HepG2 (cell line): ENCODE measurements around the gene FCER1G. TPM values are rescaled to one million over a fixed set of nuclear protein-coding genes. Genes with fewer than 3 reads are reported as not detected.
A peak's percentile ranks its signal among the peaks of the same experiment; 100 is the strongest.

Experiments
- CHD4 ChIP-seq: fragments of 200-600 bp; sonication (generic); IDR thresholded peaks from 2 replicates; pipeline ENCODE4 v1.7.0; 2017; ENCODE audit warnings: mild to moderate bottlenecking, low read length, borderline replicate concordance
- GABPA ChIP-seq, 2 experiments: IDR thresholded peaks; 2 replicates each; pipeline ENCODE4 v1.6.1; 2011 to 2016; ENCODE audit warnings: low read depth in 2 of 2, low read length in 1 of 2, missing biosample characterization in 1 of 2, missing genetic modification characterization in 1 of 2
- KLF13 ChIP-seq: sonication (generic); formaldehyde crosslinking; IDR thresholded peaks from 2 replicates; pipeline ENCODE4 v1.4.0; 2020; ENCODE audit warnings: mild to moderate bottlenecking, missing genetic modification reagents
- MIER3 ChIP-seq: IDR thresholded peaks from 2 replicates; pipeline ENCODE4 v1.6.1; 2016; ENCODE audit warnings: missing compliant biosample characterization, borderline replicate concordance
- NR2C2 ChIP-seq: sonication (generic); formaldehyde crosslinking; IDR thresholded peaks from 2 replicates; pipeline ENCODE4 v1.4.0; 2020; ENCODE audit warnings: missing genetic modification reagents, mild to moderate bottlenecking, moderate library complexity, borderline replicate concordance
- PCBP2 ChIP-seq: fragments of 200-400 bp; formaldehyde crosslinking; optimal IDR thresholded peaks from 2 replicates; pipeline ENCODE3; 2018; ENCODE audit warnings: low read length, low read depth; ENCODE audit not compliant: poor library complexity, severe bottlenecking
- SIN3A ChIP-seq: IDR thresholded peaks from 2 replicates; pipeline ENCODE4 v1.6.1; 2011; ENCODE audit warnings: low read depth, mild to moderate bottlenecking, control low read depth, low read length, borderline replicate concordance
- SP5 ChIP-seq: IDR thresholded peaks from 2 replicates; pipeline ENCODE4 v1.6.1; 2016; ENCODE audit warnings: low read depth, borderline replicate concordance
- ZFP82 ChIP-seq: sonication (generic); formaldehyde crosslinking; IDR thresholded peaks from 2 replicates; pipeline ENCODE4 v1.5.1; 2020; ENCODE audit warnings: mild to moderate bottlenecking, missing genetic modification reagents, borderline replicate concordance
- ZNF335 ChIP-seq: sonication (generic); formaldehyde crosslinking; IDR thresholded peaks from 2 replicates; pipeline ENCODE4 v1.4.0; 2020; ENCODE audit warnings: missing genetic modification reagents
- ZNF556 ChIP-seq: sonication (generic); formaldehyde crosslinking; IDR thresholded peaks from 2 replicates; pipeline ENCODE4 v1.4.0; 2020; ENCODE audit warnings: mild to moderate bottlenecking, missing genetic modification reagents, borderline replicate concordance
- ZNF629 ChIP-seq: sonication (generic); formaldehyde crosslinking; conservative IDR thresholded peaks from 2 replicates; pipeline ENCODE4 v1.5.0; 2020; ENCODE audit warnings: missing genetic modification reagents
- ZNF747 ChIP-seq: sonication (generic); formaldehyde crosslinking; IDR thresholded peaks from 2 replicates; pipeline ENCODE4 v1.8.1; 2023; ENCODE audit warnings: missing genetic modification reagents, mild to moderate bottlenecking, borderline replicate concordance
- polyA plus RNA-seq, 8 experiments: library from polyadenylated mRNA; depleted of rRNA in 3 of 8; stranded (reverse) in 7 of 8; unstranded in 1 of 8; fragments of >200 nt; fragmentation: Illumina TruSeq in 4 of 8; extraction: Trizol in 4 of 8; gene quantifications; 2 replicates each; pipeline versions ENCODE4 v1.2.1 to v1.2.3, GENCODE V29; 2011 to 2016; ENCODE audit warnings: low read depth in 4 of 8, missing spikeins in 1 of 8, mixed read lengths in 1 of 8; ENCODE audit not compliant: insufficient read depth in 1 of 8
- total RNA-seq, 5 experiments: library from RNA; depleted of rRNA; stranded (reverse); fragments of >200 nt; fragmentation: Illumina TruSeq; extraction: Trizol; gene quantifications; 2 replicates each; pipeline ENCODE4 v1.2.3, GENCODE V29; 2016; ENCODE audit warnings: low read depth in 1 of 5
- TF ChIP-seq, protein P1 (sequence below): sonication (generic); formaldehyde crosslinking; IDR thresholded peaks from 2 replicates; pipeline ENCODE4 v1.5.0; 2020; ENCODE audit warnings: mild to moderate bottlenecking, missing genetic modification reagents, moderate library complexity
- TF ChIP-seq, protein P2 (sequence below): sonication (generic); formaldehyde crosslinking; conservative IDR thresholded peaks from 2 replicates; pipeline ENCODE4 v1.8.1; 2023; ENCODE audit warnings: missing genetic modification reagents
- TF ChIP-seq, protein P3 (sequence below): sonication (generic); formaldehyde crosslinking; IDR thresholded peaks from 2 replicates; pipeline ENCODE4 v1.5.1; 2020; ENCODE audit warnings: missing genetic modification reagents, mild to moderate bottlenecking, borderline replicate concordance
- TF ChIP-seq, protein P4 (sequence below): sonication (generic); formaldehyde crosslinking; IDR thresholded peaks from 2 replicates; pipeline ENCODE4 v1.4.0; 2020; ENCODE audit warnings: mild to moderate bottlenecking, missing genetic modification reagents
- TF ChIP-seq, protein P5 (sequence below): sonication (generic); formaldehyde crosslinking; IDR thresholded peaks from 2 replicates; pipeline ENCODE4 v1.5.1; 2020; ENCODE audit warnings: missing genetic modification reagents, mild to moderate bottlenecking, borderline replicate concordance

FCER1G gene
- total and polyA plus RNA-seq, 2 of the 13 experiments (the other 11 are each of a cell fraction or from before 2014, with no cell fraction given) = 1.3 to 6.4 TPM

DNA sequence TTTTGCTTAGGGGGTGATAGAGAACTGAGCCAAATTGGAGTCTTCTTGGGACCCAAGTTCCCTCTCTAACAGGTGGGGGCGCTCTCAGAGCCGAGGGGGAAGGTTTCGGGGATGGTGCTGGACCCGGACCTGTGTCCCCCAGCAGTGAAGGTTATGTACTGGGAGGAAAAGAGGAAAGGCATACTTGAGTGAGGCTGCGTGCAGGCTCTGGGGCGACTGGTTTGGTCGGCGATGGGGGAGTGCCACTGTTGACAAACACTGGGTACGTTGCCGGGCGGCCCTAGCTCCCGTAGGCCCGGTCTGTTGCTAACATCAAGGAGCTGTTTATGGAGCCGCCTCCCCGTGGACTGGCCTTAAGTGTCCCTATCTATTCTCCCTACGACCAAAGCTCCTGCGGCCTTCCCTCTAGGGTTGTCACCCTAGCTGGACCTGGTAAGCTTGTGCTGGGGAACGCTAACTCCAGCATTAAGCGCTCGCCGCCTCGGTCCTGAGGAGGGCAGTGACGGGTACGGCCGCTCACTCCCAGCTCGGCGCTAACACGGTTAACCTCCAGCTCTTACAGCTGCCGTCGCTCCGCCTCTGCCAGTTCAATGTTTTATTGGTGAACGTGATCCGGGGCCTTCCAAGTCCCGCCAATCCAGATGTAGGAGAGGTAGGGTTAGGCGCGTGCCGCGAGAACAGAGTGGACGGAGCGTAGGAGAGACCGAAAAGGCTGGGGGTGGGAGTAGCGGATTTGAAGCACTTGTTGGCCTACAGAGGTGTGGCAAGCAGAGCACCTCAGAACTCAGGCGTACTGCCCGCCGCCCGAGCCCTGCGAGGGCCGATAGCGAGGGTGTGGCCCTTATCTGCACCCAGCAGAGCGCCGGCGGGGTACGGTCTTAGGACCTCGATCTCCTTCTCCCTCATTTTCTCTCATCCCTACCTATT is 49.1 kb upstream of the FCER1G start, which contains the start of gene PPOX (continued):
- TF ChIP-seq PCBP2 (no peak), NR2C2 (peak; percentile 68), ZFP82 (CRISPR knock-in tag) (0 out of 2 replicates have a peak, but pooled peaks have one; percentile 40), ZNF629 (CRISPR knock-in tag) (no peak), ZNF556 (CRISPR knock-in tag) (peak; percentile 63; the same call in 1 of the 2 replicates), SIN3A (peak; percentile 73; the same call in 1 of the 2 replicates), ZNF747 (CRISPR knock-in tag) (peak; percentile 59; the same call in 1 of the 2 replicates), CHD4 (no peak), MIER3 (no peak), GABPA (IDR thresholded peaks at IDR 0.05; ENCODE audit: low read depth, low read length) (no peak), GABPA (CRISPR knock-in tag; IDR thresholded peaks at IDR 0.05; ENCODE audit: low read depth) (peak; percentile 59), ZNF335 (CRISPR knock-in tag) (peak; percentile 62; the same call in 1 of the 2 replicates), SP5 (CRISPR knock-in tag) (0 out of 2 replicates have a peak, but pooled peaks have one; percentile 42), KLF13 (CRISPR knock-in tag) (no peak)
- TF ChIP-seq, protein P1, sequence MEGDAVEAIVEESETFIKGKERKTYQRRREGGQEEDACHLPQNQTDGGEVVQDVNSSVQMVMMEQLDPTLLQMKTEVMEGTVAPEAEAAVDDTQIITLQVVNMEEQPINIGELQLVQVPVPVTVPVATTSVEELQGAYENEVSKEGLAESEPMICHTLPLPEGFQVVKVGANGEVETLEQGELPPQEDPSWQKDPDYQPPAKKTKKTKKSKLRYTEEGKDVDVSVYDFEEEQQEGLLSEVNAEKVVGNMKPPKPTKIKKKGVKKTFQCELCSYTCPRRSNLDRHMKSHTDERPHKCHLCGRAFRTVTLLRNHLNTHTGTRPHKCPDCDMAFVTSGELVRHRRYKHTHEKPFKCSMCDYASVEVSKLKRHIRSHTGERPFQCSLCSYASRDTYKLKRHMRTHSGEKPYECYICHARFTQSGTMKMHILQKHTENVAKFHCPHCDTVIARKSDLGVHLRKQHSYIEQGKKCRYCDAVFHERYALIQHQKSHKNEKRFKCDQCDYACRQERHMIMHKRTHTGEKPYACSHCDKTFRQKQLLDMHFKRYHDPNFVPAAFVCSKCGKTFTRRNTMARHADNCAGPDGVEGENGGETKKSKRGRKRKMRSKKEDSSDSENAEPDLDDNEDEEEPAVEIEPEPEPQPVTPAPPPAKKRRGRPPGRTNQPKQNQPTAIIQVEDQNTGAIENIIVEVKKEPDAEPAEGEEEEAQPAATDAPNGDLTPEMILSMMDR (CRISPR knock-in tag) = peak; percentile 61
- TF ChIP-seq, protein P2, sequence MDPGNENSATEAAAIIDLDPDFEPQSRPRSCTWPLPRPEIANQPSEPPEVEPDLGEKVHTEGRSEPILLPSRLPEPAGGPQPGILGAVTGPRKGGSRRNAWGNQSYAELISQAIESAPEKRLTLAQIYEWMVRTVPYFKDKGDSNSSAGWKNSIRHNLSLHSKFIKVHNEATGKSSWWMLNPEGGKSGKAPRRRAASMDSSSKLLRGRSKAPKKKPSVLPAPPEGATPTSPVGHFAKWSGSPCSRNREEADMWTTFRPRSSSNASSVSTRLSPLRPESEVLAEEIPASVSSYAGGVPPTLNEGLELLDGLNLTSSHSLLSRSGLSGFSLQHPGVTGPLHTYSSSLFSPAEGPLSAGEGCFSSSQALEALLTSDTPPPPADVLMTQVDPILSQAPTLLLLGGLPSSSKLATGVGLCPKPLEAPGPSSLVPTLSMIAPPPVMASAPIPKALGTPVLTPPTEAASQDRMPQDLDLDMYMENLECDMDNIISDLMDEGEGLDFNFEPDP (CRISPR knock-in tag) = no peak
- TF ChIP-seq, protein P3, sequence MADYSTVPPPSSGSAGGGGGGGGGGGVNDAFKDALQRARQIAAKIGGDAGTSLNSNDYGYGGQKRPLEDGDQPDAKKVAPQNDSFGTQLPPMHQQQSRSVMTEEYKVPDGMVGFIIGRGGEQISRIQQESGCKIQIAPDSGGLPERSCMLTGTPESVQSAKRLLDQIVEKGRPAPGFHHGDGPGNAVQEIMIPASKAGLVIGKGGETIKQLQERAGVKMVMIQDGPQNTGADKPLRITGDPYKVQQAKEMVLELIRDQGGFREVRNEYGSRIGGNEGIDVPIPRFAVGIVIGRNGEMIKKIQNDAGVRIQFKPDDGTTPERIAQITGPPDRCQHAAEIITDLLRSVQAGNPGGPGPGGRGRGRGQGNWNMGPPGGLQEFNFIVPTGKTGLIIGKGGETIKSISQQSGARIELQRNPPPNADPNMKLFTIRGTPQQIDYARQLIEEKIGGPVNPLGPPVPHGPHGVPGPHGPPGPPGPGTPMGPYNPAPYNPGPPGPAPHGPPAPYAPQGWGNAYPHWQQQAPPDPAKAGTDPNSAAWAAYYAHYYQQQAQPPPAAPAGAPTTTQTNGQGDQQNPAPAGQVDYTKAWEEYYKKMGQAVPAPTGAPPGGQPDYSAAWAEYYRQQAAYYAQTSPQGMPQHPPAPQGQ (CRISPR knock-in tag) = no peak
- TF ChIP-seq, protein P4, sequence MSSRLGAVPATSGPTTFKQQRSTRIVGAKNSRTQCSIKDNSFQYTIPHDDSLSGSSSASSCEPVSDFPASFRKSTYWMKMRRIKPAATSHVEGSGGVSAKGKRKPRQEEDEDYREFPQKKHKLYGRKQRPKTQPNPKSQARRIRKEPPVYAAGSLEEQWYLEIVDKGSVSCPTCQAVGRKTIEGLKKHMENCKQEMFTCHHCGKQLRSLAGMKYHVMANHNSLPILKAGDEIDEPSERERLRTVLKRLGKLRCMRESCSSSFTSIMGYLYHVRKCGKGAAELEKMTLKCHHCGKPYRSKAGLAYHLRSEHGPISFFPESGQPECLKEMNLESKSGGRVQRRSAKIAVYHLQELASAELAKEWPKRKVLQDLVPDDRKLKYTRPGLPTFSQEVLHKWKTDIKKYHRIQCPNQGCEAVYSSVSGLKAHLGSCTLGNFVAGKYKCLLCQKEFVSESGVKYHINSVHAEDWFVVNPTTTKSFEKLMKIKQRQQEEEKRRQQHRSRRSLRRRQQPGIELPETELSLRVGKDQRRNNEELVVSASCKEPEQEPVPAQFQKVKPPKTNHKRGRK = no peak
- TF ChIP-seq, protein P5, sequence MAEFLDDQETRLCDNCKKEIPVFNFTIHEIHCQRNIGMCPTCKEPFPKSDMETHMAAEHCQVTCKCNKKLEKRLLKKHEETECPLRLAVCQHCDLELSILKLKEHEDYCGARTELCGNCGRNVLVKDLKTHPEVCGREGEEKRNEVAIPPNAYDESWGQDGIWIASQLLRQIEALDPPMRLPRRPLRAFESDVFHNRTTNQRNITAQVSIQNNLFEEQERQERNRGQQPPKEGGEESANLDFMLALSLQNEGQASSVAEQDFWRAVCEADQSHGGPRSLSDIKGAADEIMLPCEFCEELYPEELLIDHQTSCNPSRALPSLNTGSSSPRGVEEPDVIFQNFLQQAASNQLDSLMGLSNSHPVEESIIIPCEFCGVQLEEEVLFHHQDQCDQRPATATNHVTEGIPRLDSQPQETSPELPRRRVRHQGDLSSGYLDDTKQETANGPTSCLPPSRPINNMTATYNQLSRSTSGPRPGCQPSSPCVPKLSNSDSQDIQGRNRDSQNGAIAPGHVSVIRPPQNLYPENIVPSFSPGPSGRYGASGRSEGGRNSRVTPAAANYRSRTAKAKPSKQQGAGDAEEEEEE (CRISPR knock-in tag) = no peak
